Stomach (tissue), 9 donors: ENCODE results near the gene GTPBP2. TPM values are rescaled to one million over a fixed set of nuclear protein-coding genes. Genes with fewer than 3 reads are reported as not detected.

Experiments
- DNase-seq, 2 donors: peaks; one replicate each; pipeline versions ENCODE4 v3.0.0 to v3.0.0-alpha.2; 2013 to 2019
- H3K27ac ChIP-seq, 5 donors: fragments of 200-600 bp in 4 of 5; sonication (generic) in 4 of 5; one replicate each; pipeline ENCODE4 v1.5.1; 2013 to 2019; ENCODE audit warnings: mild to moderate bottlenecking in 1 of 5, moderate library complexity in 1 of 5
- H3K27me3 ChIP-seq, 3 donors: fragments of 200-600 bp; sonication (generic); one replicate each; pipeline ENCODE4 v1.5.1; 2017 to 2019; ENCODE audit warnings: mixed run types in 1 of 3
- H3K36me3 ChIP-seq, 4 donors: fragments of 200-600 bp; sonication (generic); 1 replicate in 3 of 4; 2 replicates in 1 of 4; pipeline ENCODE4 v1.5.1; 2016 to 2019
- H3K4me1 ChIP-seq, 4 donors: fragments of 200-600 bp; sonication (generic); one replicate each; pipeline ENCODE4 v1.5.1; 2016 to 2019
- H3K4me3 ChIP-seq, 4 donors: fragments of 200-600 bp; sonication (generic) in 3 of 4; one replicate each; pipeline ENCODE4 v1.5.1; 2016 to 2019; ENCODE audit warnings: mild to moderate bottlenecking in 1 of 4
- H3K9me3 ChIP-seq, 4 donors: fragments of 200-600 bp; sonication (generic); one replicate each; pipeline ENCODE4 v1.5.1; 2016 to 2019
- EP300 ChIP-seq: sonication (generic); formaldehyde crosslinking; IDR thresholded peaks from one replicate; pipeline ENCODE4 v1.6.1; 2017; ENCODE audit warnings: antibody characterized with exemption
- POLR2A ChIP-seq, 4 donors: fragments of 450-650 bp; IDR thresholded peaks; one replicate each; pipeline ENCODE4 v1.6.1; 2016; ENCODE audit warnings: antibody characterized with exemption in 4 of 4, control low read depth in 2 of 4, mild to moderate bottlenecking in 1 of 4, moderate library complexity in 1 of 4
- POLR2AphosphoS5 ChIP-seq, 3 donors: sonication (generic); formaldehyde crosslinking; IDR thresholded peaks; one replicate each; pipeline ENCODE4 v1.6.1; 2016; ENCODE audit warnings: antibody characterized with exemption in 3 of 3
- WGBS, 5 donors: extraction: QIAGEN DNeasy Blood & Tissue Kit in 3 of 5; methylation state at CpG; one replicate each; pipeline versions ENCODE4 v1.1.5 to v1.1.7; 2013 to 2018; 5-methylcytosine and 5-hydroxymethylcytosine counted together
- intact Hi-C: fragments of 100-400 bp; cut with DNase I; formaldehyde crosslinking; loops from one replicate; pipeline ENCODE4 v1.15.1; 2023; ENCODE audit warnings: low total_unique reads
- polyA plus RNA-seq, 3 donors: library from polyadenylated mRNA; stranded (reverse); fragments of 200-250 nt; gene quantifications; one replicate each; pipeline ENCODE4 v1.2.3, GENCODE V29; 2013
- total RNA-seq, 5 donors: library from RNA; depleted of rRNA; stranded (reverse); fragments of >200 nt; gene quantifications; one replicate each; pipeline versions ENCODE4 v1.1.0 to v1.2.3, GENCODE V29; 2014 to 2016
- TF ChIP-seq, protein P1 (sequence below), 7 experiments: fragments of 450-650 bp in 4 of 7; fragments of 200-600 bp in 3 of 7; sonication (generic) in 3 of 7; IDR thresholded peaks; one replicate each; pipeline ENCODE4 v1.5.1; 2016 to 2019; ENCODE audit warnings: antibody characterized with exemption in 7 of 7, control low read depth in 2 of 7, mild to moderate bottlenecking in 1 of 7
- donor health status: healthy with polysubstance abuse.
- donor health status: Bipolar disorder and iron deficiency.
- donor health status: healthy.

Gene GTPBP2
- total and polyA plus RNA-seq, 8 donors, result 26.3 to 83.8 (median 45.4) TPM

DNA sequence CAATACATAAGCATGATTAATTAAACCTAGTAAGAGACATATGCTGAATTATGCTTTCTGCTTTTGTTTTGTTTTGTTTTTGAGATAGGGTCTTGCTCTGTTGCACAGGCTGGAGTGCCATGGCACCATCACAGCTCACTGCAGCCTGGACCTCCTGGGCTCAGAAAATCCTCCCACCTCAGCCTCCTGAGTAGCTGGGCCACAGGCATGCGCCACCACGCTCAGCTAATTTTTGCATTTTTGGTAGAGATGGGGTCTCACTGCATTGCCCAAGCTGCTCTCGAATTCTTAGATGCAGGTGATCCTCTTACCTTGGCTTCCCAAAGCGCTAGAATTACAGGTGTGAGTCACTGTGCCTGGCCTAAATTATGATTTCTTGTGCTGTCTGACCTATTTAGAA, 57.0 kb downstream of the GTPBP2 start:
- H3K9me3 ChIP-seq, result no peaks in the 10 kb centered on the region
- TF ChIP-seq, protein P1, sequence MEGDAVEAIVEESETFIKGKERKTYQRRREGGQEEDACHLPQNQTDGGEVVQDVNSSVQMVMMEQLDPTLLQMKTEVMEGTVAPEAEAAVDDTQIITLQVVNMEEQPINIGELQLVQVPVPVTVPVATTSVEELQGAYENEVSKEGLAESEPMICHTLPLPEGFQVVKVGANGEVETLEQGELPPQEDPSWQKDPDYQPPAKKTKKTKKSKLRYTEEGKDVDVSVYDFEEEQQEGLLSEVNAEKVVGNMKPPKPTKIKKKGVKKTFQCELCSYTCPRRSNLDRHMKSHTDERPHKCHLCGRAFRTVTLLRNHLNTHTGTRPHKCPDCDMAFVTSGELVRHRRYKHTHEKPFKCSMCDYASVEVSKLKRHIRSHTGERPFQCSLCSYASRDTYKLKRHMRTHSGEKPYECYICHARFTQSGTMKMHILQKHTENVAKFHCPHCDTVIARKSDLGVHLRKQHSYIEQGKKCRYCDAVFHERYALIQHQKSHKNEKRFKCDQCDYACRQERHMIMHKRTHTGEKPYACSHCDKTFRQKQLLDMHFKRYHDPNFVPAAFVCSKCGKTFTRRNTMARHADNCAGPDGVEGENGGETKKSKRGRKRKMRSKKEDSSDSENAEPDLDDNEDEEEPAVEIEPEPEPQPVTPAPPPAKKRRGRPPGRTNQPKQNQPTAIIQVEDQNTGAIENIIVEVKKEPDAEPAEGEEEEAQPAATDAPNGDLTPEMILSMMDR (IDR thresholded peaks at IDR 0.05), result no peak
- TF ChIP-seq POLR2A (IDR thresholded peaks at IDR 0.05) (no peak), EP300 (no peak), POLR2AphosphoS5 (IDR thresholded peaks at IDR 0.05) (no peak)
- peaks cover 30 to 64% (median 64%) of the 10 kb centered on the region in 4 donors for H3K36me3 ChIP-seq
- H3K27me3 ChIP-seq, result no peaks in the 10 kb centered on the region
- intact Hi-C loops, result no loop called here
- WGBS, 5 donors, result 93 to 97% (median 95%) methylated on average over 4 of the region's 4 CpGs
- H3K4me3 ChIP-seq, result no peak overlapping the region
- H3K27ac ChIP-seq, result no peak overlapping the region
- H3K4me1 ChIP-seq, result peaks cover 0 to 26% (median 21%) of the 10 kb centered on the region in 4 donors
- DNase-seq, result no peak

DNA sequence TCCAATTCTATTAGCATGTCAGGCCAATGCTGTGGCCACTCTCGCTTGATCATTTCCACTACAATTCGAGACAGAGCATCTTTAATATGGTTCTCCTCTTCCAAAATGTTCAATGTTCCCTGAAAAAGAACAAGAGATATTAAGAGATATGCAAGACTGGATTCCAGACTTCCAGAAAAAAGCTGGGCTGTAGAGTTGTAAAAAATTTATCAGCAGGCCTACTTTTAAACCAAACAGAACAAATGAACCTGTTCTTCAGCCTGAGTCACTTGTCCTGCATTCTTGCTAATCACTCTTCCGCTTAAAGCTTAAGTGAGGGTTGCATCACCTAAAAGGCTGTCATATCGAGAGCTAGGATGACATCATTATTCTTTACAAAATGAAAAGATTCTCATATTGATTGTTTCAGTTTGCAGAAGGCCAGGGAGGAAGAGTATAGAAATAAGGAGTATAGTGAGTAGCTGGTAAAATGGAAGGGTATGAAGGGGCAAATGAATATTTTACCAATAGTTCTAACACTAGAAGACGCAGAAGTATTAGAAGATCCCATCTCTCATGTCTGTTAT, 58.1 kb downstream of the GTPBP2 start:
- Histone ChIP-seq H3K9me3 (no peaks in the 10 kb centered on the region), H3K4me1 (peaks cover 0 to 18% (median 16%) of the 10 kb centered on the region in 4 donors), H3K27ac (no peak overlapping the region), H3K4me3 (no peak overlapping the region), H3K36me3 (peaks cover 39 to 75% (median 74%) of the 10 kb centered on the region in 4 donors), H3K27me3 (no peaks in the 10 kb centered on the region)
- TF ChIP-seq, protein P1 (IDR thresholded peaks at IDR 0.05), result no peak
- TF ChIP-seq EP300, result no peak
- no peak for TF ChIP-seq POLR2A (IDR thresholded peaks at IDR 0.05)
- no peak for TF ChIP-seq POLR2AphosphoS5 (IDR thresholded peaks at IDR 0.05)
- DNase-seq, result no peak
- intact Hi-C loops, result no loop called here
- WGBS, 5 donors, result 82 to 93% (median 87%) methylated on average over 5 of the region's 5 CpGs

Other genes starting within 250 kb of the GTPBP2 start
- 10 to 100 TPM; 18.7 to 67.4 (median 60.3) TPM for gene ABCC10, start 201.7 kb downstream of the GTPBP2 start, total RNA-seq
- 10 to 100 TPM in 2 of 3 donors, 1 to 10 TPM in 1; 7.9 to 30.6 (median 15.1) TPM for gene ABCC10, start 201.7 kb downstream of the GTPBP2 start, polyA plus RNA-seq
- under 1 TPM in 1 of 5 donors, not detected in 4; 0.37 TPM for gene DLK2, start 173.7 kb downstream of the GTPBP2 start, total RNA-seq
- 10 to 100 TPM in 1 of 3 donors, not detected in 2; 17.0 TPM for gene DLK2, start 173.7 kb downstream of the GTPBP2 start, polyA plus RNA-seq
- gene TJAP1, start 151.7 kb downstream of the GTPBP2 start, total RNA-seq, result 100 to 1,000 TPM in 1 of 5 donors, 10 to 100 TPM in 2, 1 to 10 TPM in 2; 8.4 to 182 (median 15.2) TPM
- gene TJAP1, start 151.7 kb downstream of the GTPBP2 start, polyA plus RNA-seq, result 10 to 100 TPM; 10.8 to 17.5 (median 13.1) TPM
- gene LRRC73, start 118.9 kb downstream of the GTPBP2 start, total RNA-seq, result 1 to 10 TPM in 1 of 5 donors, under 1 TPM in 1, not detected in 3; 0.55 to 1.0 TPM
- under 1 TPM; 0.30 to 0.31 (median 0.31) TPM for gene LRRC73, start 118.9 kb downstream of the GTPBP2 start, polyA plus RNA-seq
- 100 to 1,000 TPM in 1 of 5 donors, 10 to 100 TPM in 4; 18.7 to 107 (median 62.0) TPM for gene YIPF3, start 112.3 kb downstream of the GTPBP2 start, total RNA-seq
- gene YIPF3, start 112.3 kb downstream of the GTPBP2 start, polyA plus RNA-seq, result 10 to 100 TPM; 49.3 to 77.4 (median 53.2) TPM
- 10 to 100 TPM; 16.9 to 31.6 (median 26.8) TPM for gene POLR1C, start 112.2 kb downstream of the GTPBP2 start, total RNA-seq
- 10 to 100 TPM; 14.7 to 36.2 (median 23.3) TPM for gene POLR1C, start 112.2 kb downstream of the GTPBP2 start, polyA plus RNA-seq
- gene XPO5, start 53.2 kb downstream of the GTPBP2 start, total RNA-seq, result 10 to 100 TPM in 4 of 5 donors, 1 to 10 TPM in 1; 4.6 to 46.1 (median 27.7) TPM
- gene XPO5, start 53.2 kb downstream of the GTPBP2 start, polyA plus RNA-seq, result 10 to 100 TPM in 1 of 3 donors, 1 to 10 TPM in 2; 5.5 to 10.7 (median 5.7) TPM
- 10 to 100 TPM in 1 of 5 donors, 1 to 10 TPM in 4; 5.8 to 47.8 (median 7.9) TPM for gene POLH, start 53.1 kb downstream of the GTPBP2 start, total RNA-seq
- 1 to 10 TPM; 1.8 to 6.9 (median 2.4) TPM for gene POLH, start 53.1 kb downstream of the GTPBP2 start, polyA plus RNA-seq
- 100 to 1,000 TPM in 1 of 5 donors, 10 to 100 TPM in 3, 1 to 10 TPM in 1; 7.8 to 282 (median 21.8) TPM for gene MAD2L1BP, start 6.6 kb upstream of the GTPBP2 start, total RNA-seq
- 10 to 100 TPM; 21.1 to 33.9 (median 23.3) TPM for gene MAD2L1BP, start 6.6 kb upstream of the GTPBP2 start, polyA plus RNA-seq
- gene RSPH9, start 15.8 kb upstream of the GTPBP2 start, total RNA-seq, result under 1 TPM in 1 of 5 donors, not detected in 4; 0.18 TPM
- under 1 TPM; 0.28 to 0.92 (median 0.56) TPM for gene RSPH9, start 15.8 kb upstream of the GTPBP2 start, polyA plus RNA-seq
- 10 to 100 TPM in 2 of 5 donors, 1 to 10 TPM in 3; 1.7 to 40.2 (median 5.3) TPM for gene MRPS18A, start 58.5 kb upstream of the GTPBP2 start, total RNA-seq
- 100 to 1,000 TPM in 1 of 3 donors, 10 to 100 TPM in 2; 61.2 to 111 (median 66.4) TPM for gene MRPS18A, start 58.5 kb upstream of the GTPBP2 start, polyA plus RNA-seq
- 100 to 1,000 TPM; 193 to 438 (median 352) TPM for gene VEGFA, start 140.9 kb upstream of the GTPBP2 start, total RNA-seq
- 10 to 100 TPM; 28.6 to 87.7 (median 31.5) TPM for gene VEGFA, start 140.9 kb upstream of the GTPBP2 start, polyA plus RNA-seq